GM21723 (cell line): Measurements from ENCODE around the gene ZNF283.
"Not testable (repeated sequence)": the region's sequence is repeated elsewhere in the genome, so short reads cannot be mapped to it uniquely, and the experiment has no call there.

Experiments used
- ATAC-seq: cut with Tn5 transposase; IDR thresholded peaks from one replicate; pipeline ENCODE4 v1.9.1; 2021; ENCODE audit warnings: mild to moderate bottlenecking, moderate library complexity; ENCODE audit not compliant: unreplicated experiment

ZNF283 gene

GRCh38 chr19:43798546-43799409 is 28.3 kb upstream of the ZNF283 start:
- ATAC-seq = no peak

- ATAC-seq = no peak
Measured at GRCh38 chr19:43799502-43800142, 27.5 kb upstream of the ZNF283 start.

DNA sequence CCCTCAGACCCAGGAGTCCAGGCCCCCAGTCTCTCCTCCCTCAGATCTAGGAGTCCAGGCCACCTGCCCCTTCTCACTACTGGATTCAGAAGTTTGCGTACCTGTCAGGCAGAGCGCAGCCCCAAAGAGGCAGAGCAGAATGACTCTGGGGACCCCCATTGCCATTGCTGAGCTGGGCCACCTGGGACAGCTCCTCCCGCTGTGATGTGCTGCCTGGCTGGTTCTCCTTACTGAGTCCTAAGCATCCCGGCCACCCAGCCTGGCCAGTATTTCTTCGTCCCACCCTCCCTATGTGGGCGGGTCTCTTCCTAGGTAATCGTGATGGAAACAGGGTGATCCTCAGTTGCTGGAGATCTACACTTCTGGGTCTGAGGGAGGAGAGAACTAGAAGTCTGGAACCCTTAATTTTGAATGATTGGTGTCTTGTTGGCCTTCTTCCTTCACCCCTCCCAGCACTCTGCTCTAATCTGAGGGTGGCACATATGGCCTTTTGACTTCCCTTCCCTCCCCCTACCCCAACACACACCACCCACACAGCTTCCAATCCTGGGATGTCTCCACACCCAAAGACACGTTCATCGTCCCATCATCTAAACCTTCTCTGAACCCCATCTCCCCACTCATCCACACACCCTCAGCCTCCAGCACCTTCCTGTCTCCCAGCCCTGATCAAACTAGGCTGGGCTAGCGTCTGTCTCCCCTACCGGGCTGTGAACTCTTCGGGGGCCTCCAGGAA is 24.7 kb upstream of the ZNF283 start, which contains the start of gene LYPD5:
Gene LYPD5 (minus strand): TSS at position 232 of the 736 bp plus-strand sequence. CDS start 67 bp downstream, at position 165.
- ATAC-seq = no peak

DNA sequence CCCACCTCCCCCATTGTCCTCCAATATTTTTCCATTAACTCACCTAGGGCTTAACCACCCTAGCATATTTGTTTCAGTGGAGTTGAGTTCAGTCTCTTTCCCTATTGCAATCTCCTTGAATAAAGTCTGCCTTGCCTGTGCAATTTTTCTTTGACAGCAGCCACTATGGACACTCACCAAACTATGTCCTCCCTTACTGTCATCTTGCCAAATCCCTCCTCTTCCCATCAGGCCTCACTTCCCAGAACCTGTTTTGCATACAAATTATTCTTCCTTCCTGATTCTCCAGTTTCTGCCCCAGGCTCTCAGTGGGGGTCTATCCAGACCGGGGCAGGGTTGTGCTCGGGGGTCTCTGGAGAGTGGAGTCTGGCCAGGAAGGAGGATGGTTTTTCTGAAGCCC is 22.7 kb upstream of the ZNF283 start:
- ATAC-seq = no peak

DNA sequence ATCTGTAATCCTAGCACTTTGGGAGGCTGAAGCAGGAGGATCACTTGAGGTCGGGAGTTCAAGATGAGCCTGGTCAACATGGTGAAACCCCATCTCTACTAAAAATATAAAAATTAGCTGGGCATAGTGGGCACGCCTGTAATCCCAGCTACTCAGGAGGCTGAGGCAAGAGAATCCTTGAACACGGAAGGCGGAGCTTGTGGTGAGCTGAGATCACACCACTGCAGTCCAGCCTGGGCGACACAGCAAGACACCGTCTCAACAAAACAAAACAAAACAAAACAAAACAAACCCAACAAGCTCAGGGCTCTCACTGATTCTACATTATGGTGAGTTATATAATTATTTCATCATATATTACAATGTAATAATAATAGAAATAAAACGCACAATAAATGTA is 20.7 kb upstream of the ZNF283 start:
- not testable (repeated sequence) for ATAC-seq

GRCh38 chr19:43806848-43807247 is 20.3 kb upstream of the ZNF283 start:
- ATAC-seq = no peak

DNA sequence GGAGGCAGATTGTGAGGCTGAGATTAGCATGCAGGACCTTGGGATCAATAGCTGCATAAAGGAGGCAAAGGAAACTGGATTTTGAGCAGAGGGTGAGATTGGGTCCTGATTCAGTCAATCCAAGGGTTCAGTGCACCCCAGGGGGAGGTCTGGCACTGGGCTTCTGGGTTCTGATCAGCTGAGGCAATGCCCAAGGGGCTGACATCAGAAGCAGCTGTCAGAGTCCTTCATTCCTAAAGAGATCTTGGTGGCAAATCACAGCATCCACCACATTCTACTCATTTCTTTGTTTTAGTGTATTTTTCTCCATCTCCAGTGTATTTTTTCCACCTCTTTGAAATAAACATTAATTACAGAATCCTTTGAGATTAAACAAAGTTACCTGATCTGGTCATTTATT is 19.5 kb upstream of the ZNF283 start:
- ATAC-seq = no peak

GRCh38 chr19:43809762-43810696 is 17.1 kb upstream of the ZNF283 start:
- no peak for ATAC-seq

- no peak for ATAC-seq
Measured at GRCh38 chr19:43811837-43812236, 15.3 kb upstream of the ZNF283 start.

- no peak for ATAC-seq
Measured at GRCh38 chr19:43812259-43812658, 14.9 kb upstream of the ZNF283 start.

DNA sequence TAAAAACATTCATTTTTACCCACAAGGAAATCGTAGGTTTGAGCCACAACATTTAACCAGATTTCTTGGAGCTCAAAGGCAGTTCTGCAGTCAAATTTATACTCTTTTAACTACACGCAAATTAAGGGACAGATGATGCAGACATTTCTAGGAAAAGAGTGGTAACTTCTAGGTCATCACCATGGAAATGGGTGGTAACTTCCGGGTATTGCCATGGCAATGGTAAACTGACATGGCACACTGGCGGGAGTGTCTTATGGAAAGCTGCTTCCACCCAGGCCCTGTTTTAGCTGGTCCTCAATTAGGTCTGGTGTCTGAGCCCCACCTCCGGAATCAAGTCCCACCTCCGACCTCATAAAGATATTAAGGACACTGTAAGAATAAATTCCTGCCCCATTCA is 14.4 kb upstream of the ZNF283 start:
- no peak for ATAC-seq

DNA sequence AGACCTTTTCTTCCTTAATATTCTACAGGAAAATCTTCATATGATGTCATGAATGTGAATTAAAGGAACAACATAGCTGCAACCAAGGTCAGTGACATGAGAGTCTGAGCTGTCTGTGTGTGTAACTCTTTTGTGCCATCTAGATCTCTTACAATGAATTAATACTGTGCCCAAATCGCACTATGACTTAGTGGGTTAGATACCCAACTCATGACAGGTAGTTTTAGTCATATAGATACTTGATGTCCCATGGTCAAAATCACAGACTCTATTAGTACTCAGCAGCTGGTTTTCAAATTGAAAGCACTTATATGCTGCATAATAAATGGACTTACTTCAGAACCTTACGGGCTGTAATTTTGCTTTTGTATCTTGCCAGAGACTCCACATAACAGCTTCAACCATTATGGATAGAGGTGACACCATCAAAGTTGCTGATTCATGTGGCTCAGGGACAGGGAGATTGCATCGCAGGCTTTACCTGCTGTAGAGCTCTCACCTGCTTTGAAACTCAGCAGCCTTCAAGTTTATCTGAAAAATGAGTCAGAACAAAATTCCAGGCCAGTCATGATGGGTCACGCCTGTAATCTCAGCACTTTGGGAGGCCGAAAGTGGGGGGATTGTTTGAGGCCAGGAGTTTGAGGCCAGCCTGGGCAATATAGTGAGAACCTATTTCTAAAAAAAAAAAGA is 12.3 kb upstream of the ZNF283 start:
- ATAC-seq = no peak

GRCh38 chr19:43817454-43817853 is 9.7 kb upstream of the ZNF283 start:
- not testable (repeated sequence) for ATAC-seq

DNA sequence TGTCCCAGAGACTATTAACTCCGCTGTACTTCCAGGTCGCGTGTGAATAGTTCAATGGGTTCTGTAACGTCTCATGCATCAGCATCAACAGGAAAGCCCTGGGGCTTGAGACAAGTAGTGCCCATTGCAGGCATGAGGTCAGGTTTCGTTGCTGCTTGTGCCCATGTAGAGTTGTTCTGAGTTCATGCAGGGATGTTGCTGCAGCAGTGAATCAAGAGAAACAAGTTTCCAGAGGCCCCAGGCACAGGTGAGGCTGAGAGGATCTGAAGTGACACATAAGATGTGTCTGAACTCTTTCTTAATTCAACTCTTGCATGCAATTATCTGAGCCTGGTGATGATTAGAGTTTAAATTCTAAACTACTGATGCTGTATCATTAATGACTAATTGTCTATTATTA is 8.6 kb upstream of the ZNF283 start:
- ATAC-seq = no peak

GRCh38 chr19:43820098-43820883 is 6.8 kb upstream of the ZNF283 start:
- ATAC-seq = no peak

DNA sequence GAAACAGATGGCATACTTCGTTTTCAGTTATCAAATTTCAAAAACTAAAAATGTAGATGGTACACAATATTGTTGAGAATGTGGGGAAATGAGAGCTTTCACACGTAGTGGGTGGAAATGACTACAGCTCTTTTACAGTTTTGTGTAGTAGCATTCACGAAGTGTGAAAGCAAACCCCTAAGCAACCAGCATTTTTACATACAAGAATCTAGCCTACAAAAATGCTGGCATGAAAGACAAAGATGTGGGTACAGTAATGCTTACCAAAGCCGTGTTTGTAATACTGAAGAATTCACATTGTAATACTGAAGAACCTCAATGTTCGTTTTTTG is 6.3 kb upstream of the ZNF283 start:
- no peak for ATAC-seq

GRCh38 chr19:43823856-43824255 is 3.3 kb upstream of the ZNF283 start:
- not testable (repeated sequence) for ATAC-seq

DNA sequence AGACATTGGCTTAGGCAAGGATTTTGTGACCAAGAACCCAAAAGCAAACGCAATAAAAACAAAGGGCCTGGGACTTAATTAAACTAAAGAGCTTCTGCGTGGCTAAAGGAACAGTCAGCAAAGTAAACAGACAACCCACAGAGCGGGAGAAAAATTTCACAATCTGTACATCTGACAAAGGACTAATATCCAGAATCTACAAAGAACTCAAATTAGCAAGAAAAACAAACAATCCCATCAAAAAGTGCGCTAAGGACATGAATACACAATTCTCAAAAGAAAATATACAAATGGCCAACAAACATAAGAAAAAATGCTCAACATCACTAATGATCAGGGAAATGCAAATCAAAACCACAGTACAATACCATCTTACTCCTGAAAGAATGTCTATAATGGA is 2.5 kb upstream of the ZNF283 start:
- not testable (repeated sequence) for ATAC-seq

DNA sequence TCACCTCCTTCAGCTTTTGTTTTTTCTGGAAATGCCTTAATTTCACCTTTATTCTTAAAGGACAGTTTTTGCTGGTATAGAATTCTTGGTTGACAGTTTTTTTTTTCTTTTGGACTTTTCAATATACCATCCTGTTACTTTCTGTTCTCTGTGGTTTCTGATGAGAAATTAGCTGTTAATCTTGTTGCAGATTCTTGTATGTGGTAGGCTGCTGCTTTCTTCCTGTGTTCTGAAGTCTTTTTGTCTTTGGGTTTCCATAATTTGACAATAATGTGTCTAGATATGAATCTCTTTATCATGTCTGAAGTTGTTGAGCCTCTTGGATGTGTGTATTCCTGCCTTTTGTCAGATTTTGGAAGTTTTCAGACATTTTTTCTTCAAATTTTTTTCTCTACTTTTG is 12.0 kb downstream of the ZNF283 start:
- no peak for ATAC-seq
